ENCODE results near the gene ERP44. TPM values are rescaled to one million over a fixed set of nuclear protein-coding genes. Genes with fewer than 3 reads are reported as not detected.
A peak's percentile ranks its signal among the peaks of the same experiment; 100 is the strongest.

ERP44 gene
- total RNA-seq, 1 donor from 2014 or later: 13.5 TPM

DNA sequence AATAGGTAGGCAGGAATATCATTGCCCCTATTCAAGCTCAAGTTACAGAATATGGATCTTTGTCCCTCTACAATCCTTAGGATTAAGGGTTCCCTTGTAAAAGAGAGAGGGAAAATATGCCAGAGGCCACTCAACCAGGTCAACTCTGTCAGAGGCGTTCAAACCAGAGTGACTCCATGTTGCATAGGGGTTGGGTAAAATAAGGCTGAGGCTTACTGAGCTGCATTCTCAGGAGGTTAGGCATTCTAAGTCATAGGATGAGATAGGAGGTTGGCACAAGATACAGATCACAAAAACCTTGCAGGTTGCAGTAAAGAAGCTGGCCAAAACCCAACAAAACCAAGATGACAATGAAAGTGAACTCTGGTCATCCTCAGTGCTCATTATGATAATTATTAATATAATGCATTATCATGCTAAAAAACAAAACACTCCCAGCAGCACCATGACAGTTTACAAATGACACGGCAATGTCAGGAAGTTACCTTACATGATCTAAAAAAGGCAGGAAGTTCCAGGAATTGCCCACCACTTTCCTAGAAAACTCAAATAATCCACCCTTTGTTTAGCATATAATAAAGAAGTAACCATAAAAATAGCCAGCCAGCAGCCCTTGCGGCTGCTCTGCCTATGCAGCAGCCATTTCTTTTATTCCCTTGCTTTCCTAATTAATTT lies 64.8 kb downstream of the ERP44 start:
- no peaks in the 10 kb centered on the region for H3K9me3 ChIP-seq
- no peak for DNase-seq (ENCODE audit: extremely low spot score in 2 of 2)
- no peaks in the 10 kb centered on the region for H3K36me3 ChIP-seq
- TF ChIP-seq, protein P1, sequence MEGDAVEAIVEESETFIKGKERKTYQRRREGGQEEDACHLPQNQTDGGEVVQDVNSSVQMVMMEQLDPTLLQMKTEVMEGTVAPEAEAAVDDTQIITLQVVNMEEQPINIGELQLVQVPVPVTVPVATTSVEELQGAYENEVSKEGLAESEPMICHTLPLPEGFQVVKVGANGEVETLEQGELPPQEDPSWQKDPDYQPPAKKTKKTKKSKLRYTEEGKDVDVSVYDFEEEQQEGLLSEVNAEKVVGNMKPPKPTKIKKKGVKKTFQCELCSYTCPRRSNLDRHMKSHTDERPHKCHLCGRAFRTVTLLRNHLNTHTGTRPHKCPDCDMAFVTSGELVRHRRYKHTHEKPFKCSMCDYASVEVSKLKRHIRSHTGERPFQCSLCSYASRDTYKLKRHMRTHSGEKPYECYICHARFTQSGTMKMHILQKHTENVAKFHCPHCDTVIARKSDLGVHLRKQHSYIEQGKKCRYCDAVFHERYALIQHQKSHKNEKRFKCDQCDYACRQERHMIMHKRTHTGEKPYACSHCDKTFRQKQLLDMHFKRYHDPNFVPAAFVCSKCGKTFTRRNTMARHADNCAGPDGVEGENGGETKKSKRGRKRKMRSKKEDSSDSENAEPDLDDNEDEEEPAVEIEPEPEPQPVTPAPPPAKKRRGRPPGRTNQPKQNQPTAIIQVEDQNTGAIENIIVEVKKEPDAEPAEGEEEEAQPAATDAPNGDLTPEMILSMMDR (IDR thresholded peaks at IDR 0.05): no peak
- TF ChIP-seq POLR2A (IDR thresholded peaks at IDR 0.05) (no peak), POLR2AphosphoS5 (IDR thresholded peaks at IDR 0.05; ENCODE audit: insufficient read depth in 1 of 2, low read depth in 1 of 2) (no peak)
- H3K4me3 ChIP-seq: no peak overlapping the region
- no peaks in the 10 kb centered on the region for H3K4me1 ChIP-seq
- no peak overlapping the region for H3K27ac ChIP-seq
- no peaks in the 10 kb centered on the region for H3K27me3 ChIP-seq
- intact Hi-C loops (cut with DNase I): no loop called here

DNA sequence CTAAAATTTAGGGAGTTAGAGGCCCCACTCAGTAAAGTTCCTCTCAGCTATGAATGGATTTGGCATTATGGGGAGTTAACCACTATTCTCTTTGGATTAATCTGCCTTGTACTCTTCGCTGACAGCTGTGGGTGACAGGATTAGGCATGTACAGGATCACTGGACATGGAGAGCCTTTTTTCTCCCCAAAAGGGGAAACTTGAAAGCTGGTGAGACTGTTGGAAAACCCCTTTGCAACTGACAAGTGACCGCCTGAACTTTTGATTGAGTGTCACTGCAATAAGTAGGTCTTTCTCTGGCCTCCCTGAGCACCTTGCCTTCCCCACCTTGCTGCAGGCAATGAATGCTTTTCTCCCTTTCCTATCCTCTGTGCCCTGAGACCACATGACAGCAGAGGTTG lies 68.3 kb downstream of the ERP44 start:
- no peak overlapping the region for H3K4me3 ChIP-seq
- intact Hi-C loops (cut with DNase I): no loop called here

DNA sequence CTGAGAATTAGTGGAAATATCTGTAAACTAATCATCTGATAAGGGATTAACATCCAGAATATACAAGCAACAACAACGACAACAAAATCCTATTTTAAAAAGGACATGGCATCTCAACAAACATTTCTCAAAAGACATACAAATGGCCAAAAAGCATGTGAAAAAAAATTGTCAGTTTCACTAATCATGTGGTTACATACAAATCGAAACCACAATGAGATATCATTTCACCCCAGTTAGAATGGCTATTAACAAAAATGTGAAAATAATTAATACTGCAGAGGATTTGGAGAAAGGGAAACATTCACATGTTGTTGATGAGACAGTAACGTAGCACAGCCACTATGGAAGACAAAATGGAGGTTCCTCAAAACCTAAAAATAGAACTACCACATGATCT lies 69.5 kb downstream of the ERP44 start:
- Histone ChIP-seq H3K27ac (no peak overlapping the region), H3K4me1 (no peaks in the 10 kb centered on the region), H3K36me3 (peaks cover 0 to 6% of the 10 kb centered on the region in 2 donors), H3K4me3 (no peak overlapping the region), H3K27me3 (no peaks in the 10 kb centered on the region), H3K9me3 (no peaks in the 10 kb centered on the region)
- intact Hi-C loops (cut with DNase I): no loop called here
- no peak for DNase-seq (ENCODE audit: extremely low spot score in 2 of 2)
- no peak for TF ChIP-seq POLR2AphosphoS5 (IDR thresholded peaks at IDR 0.05; ENCODE audit: insufficient read depth in 1 of 2, low read depth in 1 of 2)
- TF ChIP-seq, protein P1 (IDR thresholded peaks at IDR 0.05): no peak
- TF ChIP-seq POLR2A (IDR thresholded peaks at IDR 0.05): no peak

More for the DNA sequence above, 68.3 kb downstream of the ERP44 start:
- no peaks in the 10 kb centered on the region for H3K36me3 ChIP-seq
- H3K9me3 ChIP-seq: no peaks in the 10 kb centered on the region
- no peak overlapping the region for H3K27ac ChIP-seq
- TF ChIP-seq POLR2A (IDR thresholded peaks at IDR 0.05) (no peak), POLR2AphosphoS5 (IDR thresholded peaks at IDR 0.05; ENCODE audit: insufficient read depth in 1 of 2, low read depth in 1 of 2) (no peak)
- TF ChIP-seq, protein P1 (IDR thresholded peaks at IDR 0.05): no peak
- DNase-seq (ENCODE audit: extremely low spot score in 2 of 2): no peak
- H3K4me1 ChIP-seq: no peaks in the 10 kb centered on the region
- H3K27me3 ChIP-seq: no peaks in the 10 kb centered on the region

DNA sequence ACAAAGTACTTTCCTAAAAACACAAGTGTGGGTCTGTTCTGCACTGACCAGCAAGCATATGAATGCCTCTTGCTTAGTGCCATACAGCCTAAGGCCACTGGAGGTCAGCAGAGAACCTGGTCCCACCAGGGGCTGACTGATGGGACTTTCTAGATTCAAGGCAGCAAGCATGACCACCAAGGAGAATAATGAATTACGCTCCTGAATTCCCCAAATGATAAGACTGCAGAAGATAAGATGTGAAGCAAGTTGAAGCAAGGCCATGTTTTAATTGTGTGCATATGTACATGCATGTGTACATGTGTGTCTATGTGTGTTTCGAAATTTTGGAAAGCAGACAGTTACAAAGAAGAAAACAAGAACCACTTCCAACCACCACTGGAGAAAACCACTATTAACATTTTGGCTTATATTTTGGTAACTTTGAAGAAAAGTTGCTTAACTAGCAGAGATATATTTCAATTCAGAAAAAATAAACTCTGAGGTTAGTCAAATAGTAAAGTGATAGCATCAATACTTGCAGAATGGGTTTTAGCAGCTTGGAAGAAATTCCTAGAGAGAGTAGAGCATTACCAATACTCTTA lies 70.5 kb downstream of the ERP44 start:
- TF ChIP-seq, protein P1 (IDR thresholded peaks at IDR 0.05): peak; percentile 61 to 70 (median 68)
- TF ChIP-seq POLR2A (IDR thresholded peaks at IDR 0.05): no peak
- TF ChIP-seq POLR2AphosphoS5 (IDR thresholded peaks at IDR 0.05; ENCODE audit: insufficient read depth in 1 of 2, low read depth in 1 of 2): peak in 1 of 2 donors; percentile 16
- no peak for DNase-seq (ENCODE audit: extremely low spot score in 2 of 2)
- H3K4me1 ChIP-seq: no peaks in the 10 kb centered on the region
- H3K27ac ChIP-seq: no peak overlapping the region
- H3K27me3 ChIP-seq: no peaks in the 10 kb centered on the region
- H3K9me3 ChIP-seq: no peaks in the 10 kb centered on the region
- H3K4me3 ChIP-seq: no peak overlapping the region
- peaks cover 0 to 6% of the 10 kb centered on the region in 2 donors for H3K36me3 ChIP-seq
- intact Hi-C loops (cut with DNase I): no loop called here

DNA sequence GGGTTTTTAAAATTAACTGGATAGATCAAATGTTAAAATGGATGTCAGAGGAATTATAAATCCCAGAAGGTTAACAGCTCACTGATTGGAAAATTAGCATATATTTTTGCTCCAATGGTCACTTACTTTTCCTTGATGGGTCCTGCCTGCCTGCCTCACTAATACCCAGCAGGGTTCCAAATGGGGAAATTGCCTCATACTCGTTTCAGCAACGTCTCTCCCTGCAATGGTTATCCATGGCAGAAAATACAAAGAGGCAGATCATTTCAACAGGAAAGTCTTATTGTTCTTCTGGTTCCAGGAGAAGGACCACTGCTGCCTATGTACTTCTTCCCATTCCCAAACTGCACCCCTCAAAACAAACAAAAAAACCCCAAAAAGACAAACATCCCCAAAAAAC lies 71.3 kb downstream of the ERP44 start:
- H3K36me3 ChIP-seq: peaks cover 0 to 6% of the 10 kb centered on the region in 2 donors
- TF ChIP-seq POLR2A (IDR thresholded peaks at IDR 0.05) (no peak), POLR2AphosphoS5 (IDR thresholded peaks at IDR 0.05; ENCODE audit: insufficient read depth in 1 of 2, low read depth in 1 of 2) (no peak)
- TF ChIP-seq, protein P1 (IDR thresholded peaks at IDR 0.05): no peak
- no peaks in the 10 kb centered on the region for H3K9me3 ChIP-seq
- DNase-seq (ENCODE audit: extremely low spot score in 2 of 2): no peak
- H3K27ac ChIP-seq: no peak overlapping the region
- no peak overlapping the region for H3K4me3 ChIP-seq
- no peaks in the 10 kb centered on the region for H3K4me1 ChIP-seq
- intact Hi-C loops (cut with DNase I): no loop called here
- H3K27me3 ChIP-seq: no peaks in the 10 kb centered on the region

Data from vagina (tissue), 2 donors.